Skeletal muscle satellite cell (primary cell): ENCODE data around the gene PRDM8. TPM values are rescaled to one million over a fixed set of nuclear protein-coding genes. Genes with fewer than 3 reads are reported as not detected.

Experiments used
- H3K27me3 ChIP-seq: 2 replicates; pipeline ENCODE4 v1.7.0; 2013; ENCODE audit warnings: low read length; ENCODE audit not compliant: control insufficient read depth, insufficient read depth
- H3K36me3 ChIP-seq: 2 replicates; pipeline ENCODE4 v1.7.0; 2013; ENCODE audit warnings: mild to moderate bottlenecking, control low read depth, low read length; ENCODE audit not compliant: insufficient read depth
- H3K4me1 ChIP-seq: 2 replicates; pipeline ENCODE4 v1.7.0; 2013; ENCODE audit warnings: low read length; ENCODE audit not compliant: control insufficient read depth, insufficient read depth
- H3K4me2 ChIP-seq: 2 replicates; pipeline ENCODE4 v1.7.0; 2013; ENCODE audit warnings: mild to moderate bottlenecking, low read length
- H3K4me3 ChIP-seq: 2 replicates; pipeline ENCODE4 v1.7.0; 2013; ENCODE audit warnings: low read length
- H3K9ac ChIP-seq: 2 replicates; pipeline ENCODE4 v1.7.0; 2013; ENCODE audit warnings: mild to moderate bottlenecking, low read depth, low read length, moderate library complexity
- H3K9me3 ChIP-seq: replicated peaks from 2 replicates; pipeline ENCODE4 v1.7.0; 2013; ENCODE audit warnings: mild to moderate bottlenecking, control low read depth, low read length
- total RNA-seq: library from RNA; depleted of rRNA; stranded (reverse); fragments of >200 nt; gene quantifications from 2 replicates; pipeline ENCODE4 v1.2.3, GENCODE V29; 2012; rRNA removed

The PRDM8 gene
- 1.3 and 3.5 TPM in 2 replicates for total RNA-seq

GRCh38 chr4:80196922-80197573 lies at the start of gene PRDM8:
TSS of gene PRDM8 (plus strand) at chr4:80197503. CDS start at chr4:80200081, 2,578 bp downstream.
- Histone ChIP-seq H3K27me3 (no peaks in the 10 kb centered on the region), H3K9ac (peak within 1 kb of the TSS; percentile 52), H3K4me2 (peak within 1 kb of the TSS; percentile 80), H3K4me1 (peaks cover 22% of the 10 kb centered on the region), H3K4me3 (peak within 1 kb of the TSS; percentile 66), H3K36me3 (peaks cover 4% of the 10 kb centered on the region), H3K9me3 (no peaks in the 10 kb centered on the region)

GRCh38 chr4:80150387-80151180 lies 46.7 kb upstream of the PRDM8 start:
- H3K4me1 ChIP-seq = peaks cover 4% of the 10 kb centered on the region
- H3K36me3 ChIP-seq = no peaks in the 10 kb centered on the region
- no peaks in the 10 kb centered on the region for H3K27me3 ChIP-seq
- no peaks in the 10 kb centered on the region for H3K9me3 ChIP-seq
- H3K9ac ChIP-seq = no peak overlapping the region
- H3K4me2 ChIP-seq = no peak overlapping the region
- H3K4me3 ChIP-seq = no peak overlapping the region

GRCh38 chr4:80151981-80152380 lies 45.3 kb upstream of the PRDM8 start:
- peaks cover 4% of the 10 kb centered on the region for H3K4me1 ChIP-seq
- H3K9ac ChIP-seq = no peak overlapping the region
- H3K27me3 ChIP-seq = no peaks in the 10 kb centered on the region
- no peaks in the 10 kb centered on the region for H3K9me3 ChIP-seq
- H3K4me2 ChIP-seq = no peak overlapping the region
- no peaks in the 10 kb centered on the region for H3K36me3 ChIP-seq
- no peak overlapping the region for H3K4me3 ChIP-seq

GRCh38 chr4:80153874-80154544 lies 43.3 kb upstream of the PRDM8 start:
- Histone ChIP-seq H3K27me3 (no peaks in the 10 kb centered on the region), H3K4me2 (no peak overlapping the region), H3K9ac (no peak overlapping the region), H3K9me3 (no peaks in the 10 kb centered on the region), H3K4me3 (no peak overlapping the region), H3K4me1 (peaks cover 4% of the 10 kb centered on the region), H3K36me3 (no peaks in the 10 kb centered on the region)

GRCh38 chr4:80154545-80154933 lies 42.8 kb upstream of the PRDM8 start:
- no peak overlapping the region for H3K4me2 ChIP-seq
- H3K4me3 ChIP-seq = no peak overlapping the region
- H3K4me1 ChIP-seq = peaks cover 4% of the 10 kb centered on the region
- H3K36me3 ChIP-seq = no peaks in the 10 kb centered on the region
- no peaks in the 10 kb centered on the region for H3K9me3 ChIP-seq
- H3K27me3 ChIP-seq = no peaks in the 10 kb centered on the region
- no peak overlapping the region for H3K9ac ChIP-seq

GRCh38 chr4:80155316-80155982 lies 41.9 kb upstream of the PRDM8 start:
- H3K36me3 ChIP-seq = no peaks in the 10 kb centered on the region
- peaks cover 4% of the 10 kb centered on the region for H3K4me1 ChIP-seq
- H3K9ac ChIP-seq = no peak overlapping the region
- no peak overlapping the region for H3K4me2 ChIP-seq
- no peaks in the 10 kb centered on the region for H3K27me3 ChIP-seq
- H3K9me3 ChIP-seq = no peaks in the 10 kb centered on the region
- no peak overlapping the region for H3K4me3 ChIP-seq

GRCh38 chr4:80156410-80156809 lies 40.9 kb upstream of the PRDM8 start:
- H3K9ac ChIP-seq = no peak overlapping the region
- H3K4me3 ChIP-seq = no peak overlapping the region
- H3K9me3 ChIP-seq = no peaks in the 10 kb centered on the region
- H3K36me3 ChIP-seq = no peaks in the 10 kb centered on the region
- no peak overlapping the region for H3K4me2 ChIP-seq
- no peaks in the 10 kb centered on the region for H3K27me3 ChIP-seq
- H3K4me1 ChIP-seq = peaks cover 4% of the 10 kb centered on the region

GRCh38 chr4:80161413-80162058 lies 35.8 kb upstream of the PRDM8 start:
- H3K4me3 ChIP-seq = no peak overlapping the region
- H3K9me3 ChIP-seq = no peaks in the 10 kb centered on the region
- H3K27me3 ChIP-seq = no peaks in the 10 kb centered on the region
- H3K4me1 ChIP-seq = no peaks in the 10 kb centered on the region
- H3K4me2 ChIP-seq = no peak overlapping the region
- no peaks in the 10 kb centered on the region for H3K36me3 ChIP-seq
- H3K9ac ChIP-seq = no peak overlapping the region

- Histone ChIP-seq H3K9ac (no peak overlapping the region), H3K4me1 (no peaks in the 10 kb centered on the region), H3K4me3 (no peak overlapping the region), H3K27me3 (no peaks in the 10 kb centered on the region), H3K9me3 (no peaks in the 10 kb centered on the region), H3K4me2 (no peak overlapping the region), H3K36me3 (no peaks in the 10 kb centered on the region)
Measured at GRCh38 chr4:80162418-80162817, 34.9 kb upstream of the PRDM8 start.

GRCh38 chr4:80165855-80166254 lies 31.4 kb upstream of the PRDM8 start:
- Histone ChIP-seq H3K4me2 (no peak overlapping the region), H3K4me3 (no peak overlapping the region), H3K27me3 (no peaks in the 10 kb centered on the region), H3K9me3 (no peaks in the 10 kb centered on the region), H3K9ac (no peak overlapping the region), H3K36me3 (no peaks in the 10 kb centered on the region), H3K4me1 (no peaks in the 10 kb centered on the region)

GRCh38 chr4:80171251-80171650 lies 26.1 kb upstream of the PRDM8 start:
- no peaks in the 10 kb centered on the region for H3K36me3 ChIP-seq
- H3K9me3 ChIP-seq = no peaks in the 10 kb centered on the region
- no peak overlapping the region for H3K9ac ChIP-seq
- H3K4me3 ChIP-seq = no peak overlapping the region
- H3K27me3 ChIP-seq = no peaks in the 10 kb centered on the region
- no peak overlapping the region for H3K4me2 ChIP-seq
- peaks cover 23% of the 10 kb centered on the region for H3K4me1 ChIP-seq
